IPS-20b (cell line): ENCODE data around the gene SNN.

Experiments used
- H3K27ac ChIP-seq: one replicate; pipeline ENCODE4 v1.5.1; 2013; ENCODE audit warnings: low read length
- H3K27me3 ChIP-seq: 2 replicates; pipeline ENCODE4 v1.6.1; 2013; ENCODE audit warnings: mild to moderate bottlenecking, low read length, inconsistent platforms; ENCODE audit not compliant: insufficient read depth
- H3K36me3 ChIP-seq: 2 replicates; pipeline ENCODE4 v1.6.1; 2013; ENCODE audit warnings: low read depth, mild to moderate bottlenecking, inconsistent platforms, low read length, moderate library complexity; ENCODE audit not compliant: insufficient read depth
- H3K4me1 ChIP-seq: 2 replicates; pipeline ENCODE4 v1.6.1; 2013; ENCODE audit warnings: mild to moderate bottlenecking, control low read depth, inconsistent platforms, low read length, moderate library complexity; ENCODE audit not compliant: insufficient read depth
- H3K4me3 ChIP-seq: 2 replicates; pipeline ENCODE4 v1.5.1; 2013; ENCODE audit warnings: mild to moderate bottlenecking, low read length, inconsistent platforms
- H3K9ac ChIP-seq: 2 replicates; pipeline ENCODE4 v1.6.1; 2013; ENCODE audit warnings: low read depth, mild to moderate bottlenecking, inconsistent platforms, low read length, moderate library complexity
- H3K9me3 ChIP-seq: 2 replicates; pipeline ENCODE4 v1.6.1; 2013; ENCODE audit warnings: mild to moderate bottlenecking, low read depth, low read length, inconsistent platforms; ENCODE audit not compliant: insufficient read depth

Gene SNN

GRCh38 chr16:11627822-11628457 is 40.3 kb upstream of the SNN start:
- Histone ChIP-seq H3K27me3 (no peaks in the 10 kb centered on the region), H3K9me3 (no peaks in the 10 kb centered on the region), H3K36me3 (no peaks in the 10 kb centered on the region), H3K4me1 (no peaks in the 10 kb centered on the region), H3K9ac (no peak overlapping the region), H3K4me3 (no peak overlapping the region), H3K27ac (no peak overlapping the region)

- Histone ChIP-seq H3K36me3 (no peaks in the 10 kb centered on the region), H3K9ac (no peak overlapping the region), H3K27ac (no peak overlapping the region)
Measured at GRCh38 chr16:11629071-11630030, 38.9 kb upstream of the SNN start.

GRCh38 chr16:11630046-11630767 is 38.0 kb upstream of the SNN start:
- Histone ChIP-seq H3K4me1 (peaks cover under 1% of the 10 kb centered on the region; the same call in 1 of the 2 replicates), H3K9ac (no peak overlapping the region), H3K27ac (no peak overlapping the region), H3K4me3 (no peak overlapping the region), H3K36me3 (no peaks in the 10 kb centered on the region), H3K27me3 (no peaks in the 10 kb centered on the region), H3K9me3 (no peaks in the 10 kb centered on the region)

More at GRCh38 chr16:11629071-11630030, 38.9 kb upstream of the SNN start:
- Histone ChIP-seq H3K27me3 (no peaks in the 10 kb centered on the region), H3K9me3 (no peaks in the 10 kb centered on the region), H3K4me1 (no peaks in the 10 kb centered on the region), H3K4me3 (no peak overlapping the region)

DNA sequence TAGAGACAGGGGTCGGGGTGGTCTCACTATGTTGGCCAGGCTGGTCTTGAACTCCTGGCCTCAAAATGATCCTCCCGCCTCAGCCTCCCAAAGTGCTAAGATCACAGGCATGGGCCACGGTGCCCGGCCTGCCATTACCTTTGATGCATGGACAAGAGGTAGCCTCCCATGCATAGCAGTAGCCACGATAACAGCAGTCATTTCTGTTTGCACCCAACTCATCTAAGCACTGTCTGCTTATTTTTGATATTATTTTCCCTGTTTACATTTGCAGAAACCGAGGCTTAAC is 37.5 kb upstream of the SNN start:
- Histone ChIP-seq H3K9me3 (no peaks in the 10 kb centered on the region), H3K27me3 (no peaks in the 10 kb centered on the region), H3K36me3 (no peaks in the 10 kb centered on the region), H3K4me1 (peaks cover 5% of the 10 kb centered on the region; the same call in 1 of the 2 replicates), H3K9ac (no peak overlapping the region), H3K27ac (no peak overlapping the region), H3K4me3 (no peak overlapping the region)

DNA sequence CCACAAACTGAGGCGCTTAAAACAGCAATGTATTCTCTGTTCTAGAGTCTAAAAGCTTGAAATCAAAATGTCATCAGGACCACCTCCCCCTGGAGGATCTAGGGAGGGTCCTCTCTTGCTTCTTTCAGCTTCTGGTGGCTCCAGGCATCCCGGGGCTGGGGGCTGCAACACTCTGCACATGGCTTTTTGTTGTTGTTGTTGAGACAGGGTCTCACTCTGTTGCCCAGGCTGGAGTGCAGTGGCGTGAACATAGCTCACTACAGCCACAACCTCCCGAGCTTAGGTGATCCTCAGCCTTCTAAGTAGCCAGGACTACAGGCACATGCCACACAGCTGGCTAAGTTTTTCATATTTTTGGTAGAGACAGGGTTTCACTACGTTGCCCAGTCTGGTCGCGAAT is 37.0 kb upstream of the SNN start:
- H3K4me1 ChIP-seq, result peaks cover 9% of the 10 kb centered on the region; the same call in 1 of the 2 replicates
- H3K9me3 ChIP-seq, result no peaks in the 10 kb centered on the region
- H3K36me3 ChIP-seq, result no peaks in the 10 kb centered on the region
- H3K27ac ChIP-seq, result no peak overlapping the region
- H3K9ac ChIP-seq, result no peak overlapping the region
- no peak overlapping the region for H3K4me3 ChIP-seq
- H3K27me3 ChIP-seq, result no peaks in the 10 kb centered on the region

DNA sequence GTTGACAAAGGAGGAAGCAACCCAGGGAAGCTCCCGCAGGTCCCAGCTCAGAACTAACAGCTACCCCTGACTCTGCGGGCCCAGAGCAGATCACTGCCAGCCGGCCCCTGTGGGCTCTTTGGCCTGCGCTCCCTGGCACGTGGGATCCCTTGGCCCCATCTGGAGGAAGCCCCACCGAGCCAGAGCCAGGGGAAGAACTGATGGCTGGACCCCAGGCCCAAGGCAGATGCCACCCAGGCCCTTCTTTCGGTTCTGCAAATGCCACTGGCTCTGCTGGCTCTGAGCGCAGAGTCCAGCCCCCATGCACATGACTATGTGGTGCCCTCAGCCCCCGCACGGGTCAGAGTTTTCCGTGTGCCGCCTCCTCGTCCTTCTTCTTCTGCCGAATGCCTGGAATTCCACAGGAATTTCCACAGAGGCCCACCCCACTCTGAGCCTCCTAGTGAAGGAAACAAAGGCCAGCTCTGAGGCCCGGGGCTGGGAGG is 35.8 kb upstream of the SNN start:
- no peaks in the 10 kb centered on the region for H3K27me3 ChIP-seq
- H3K9me3 ChIP-seq, result no peaks in the 10 kb centered on the region
- peaks cover 9% of the 10 kb centered on the region; the same call in 1 of the 2 replicates for H3K4me1 ChIP-seq
- no peak overlapping the region for H3K27ac ChIP-seq
- no peak overlapping the region for H3K4me3 ChIP-seq
- H3K9ac ChIP-seq, result peak overlapping the region; percentile 44; the same call in 1 of the 2 replicates
- H3K36me3 ChIP-seq, result no peaks in the 10 kb centered on the region

DNA sequence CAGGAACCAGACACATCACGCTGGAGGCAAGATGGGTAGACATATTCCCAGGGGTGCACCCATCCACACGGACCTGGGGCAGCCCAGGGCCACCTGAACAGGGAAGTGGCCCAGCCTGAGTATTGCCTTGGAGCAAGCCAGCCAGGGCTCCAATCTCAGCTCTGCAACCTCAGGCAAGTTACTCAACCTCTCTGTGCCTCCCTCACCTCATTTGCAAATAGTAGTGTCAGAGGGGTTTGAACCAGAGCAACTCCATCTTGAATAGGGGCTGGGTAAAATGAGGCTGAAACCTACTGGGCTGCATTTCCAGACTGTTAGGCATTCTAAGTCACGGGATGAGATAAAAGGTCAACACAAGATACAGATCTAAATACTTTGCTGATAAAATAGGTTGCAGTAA is 35.1 kb upstream of the SNN start:
- Histone ChIP-seq H3K36me3 (no peaks in the 10 kb centered on the region), H3K27me3 (no peaks in the 10 kb centered on the region), H3K9ac (no peak overlapping the region), H3K4me3 (no peak overlapping the region), H3K27ac (no peak overlapping the region), H3K9me3 (no peaks in the 10 kb centered on the region), H3K4me1 (peaks cover 9% of the 10 kb centered on the region; the same call in 1 of the 2 replicates)

GRCh38 chr16:11634312-11634711 is 33.9 kb upstream of the SNN start:
- H3K9me3 ChIP-seq, result no peaks in the 10 kb centered on the region
- no peak overlapping the region for H3K9ac ChIP-seq
- no peaks in the 10 kb centered on the region for H3K27me3 ChIP-seq
- no peak overlapping the region for H3K4me3 ChIP-seq
- H3K4me1 ChIP-seq, result peaks cover 9% of the 10 kb centered on the region; the same call in 1 of the 2 replicates
- no peaks in the 10 kb centered on the region for H3K36me3 ChIP-seq
- no peak overlapping the region for H3K27ac ChIP-seq

DNA sequence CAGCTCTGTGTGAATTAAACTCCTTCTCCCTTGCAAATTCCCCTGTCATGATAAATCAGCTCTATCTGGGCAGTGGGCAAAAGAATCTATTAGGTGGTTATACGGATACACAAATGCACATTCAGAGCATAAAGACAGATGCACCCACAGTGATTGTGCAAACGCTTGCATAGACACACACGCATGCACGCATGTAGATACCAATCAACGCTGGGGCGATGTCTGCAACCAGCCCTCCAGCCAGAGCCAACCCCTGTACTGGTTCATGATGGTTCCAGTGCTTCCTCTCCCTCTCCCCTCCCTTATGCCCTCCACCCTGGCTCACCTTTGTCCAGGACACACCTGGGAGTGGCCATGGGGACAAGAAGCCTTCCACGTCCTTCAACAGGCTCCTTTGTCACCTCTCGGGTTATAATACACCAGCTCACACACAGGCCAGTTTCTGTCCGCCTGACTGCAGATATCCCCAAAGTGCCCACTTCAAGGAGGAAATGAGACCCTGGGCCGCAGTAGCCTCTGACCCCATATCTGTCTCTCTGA is 33.1 kb upstream of the SNN start:
- peaks cover 9% of the 10 kb centered on the region; the same call in 1 of the 2 replicates for H3K4me1 ChIP-seq
- H3K36me3 ChIP-seq, result no peaks in the 10 kb centered on the region
- peak overlapping the region; percentile 73; the same call in 1 of the 2 replicates for H3K9ac ChIP-seq
- no peaks in the 10 kb centered on the region for H3K27me3 ChIP-seq
- H3K27ac ChIP-seq, result peak overlapping the region; percentile 66
- no peak overlapping the region for H3K4me3 ChIP-seq
- H3K9me3 ChIP-seq, result no peaks in the 10 kb centered on the region

GRCh38 chr16:11635679-11636171 is 32.5 kb upstream of the SNN start:
- Histone ChIP-seq H3K9me3 (no peaks in the 10 kb centered on the region), H3K36me3 (no peaks in the 10 kb centered on the region), H3K9ac (peak overlapping the region; percentile 73), H3K27me3 (no peaks in the 10 kb centered on the region), H3K27ac (peak overlapping the region; percentile 66), H3K4me1 (peaks cover 9% of the 10 kb centered on the region; the same call in 1 of the 2 replicates), H3K4me3 (peak overlapping the region; percentile 61; the same call in 1 of the 2 replicates)

DNA sequence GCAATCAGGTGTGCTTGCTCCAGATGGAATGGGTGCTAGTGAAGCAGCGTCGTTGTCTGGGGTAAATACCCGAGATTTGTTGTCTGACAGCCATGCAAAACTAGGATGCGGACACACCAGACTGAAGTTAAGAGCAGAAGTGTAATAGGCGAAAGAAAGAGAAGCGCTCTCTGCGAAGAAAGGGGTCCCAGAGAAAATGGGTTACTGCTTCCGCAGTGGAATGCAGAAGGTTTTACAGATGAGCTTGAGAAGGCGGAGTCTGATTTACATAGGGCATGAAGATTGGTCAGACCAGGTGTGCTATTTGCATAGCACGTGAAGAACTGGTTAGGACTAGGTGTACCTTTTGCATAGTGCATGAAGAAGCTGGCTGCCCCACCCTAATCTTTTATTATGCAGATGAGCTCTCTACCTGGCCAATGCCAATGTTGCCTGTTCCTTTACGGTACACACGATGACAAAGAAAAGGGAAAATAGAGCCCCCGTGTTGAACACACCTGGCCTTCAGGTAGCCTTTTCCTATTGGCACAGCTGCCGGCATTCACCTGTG is 32.0 kb upstream of the SNN start:
- Histone ChIP-seq H3K27ac (peak overlapping the region; percentile 66), H3K9ac (peak overlapping the region; percentile 73), H3K4me1 (peaks cover 9% of the 10 kb centered on the region; the same call in 1 of the 2 replicates)

More for the DNA sequence above, 32.0 kb upstream of the SNN start:
- peak overlapping the region; percentile 61; the same call in 1 of the 2 replicates for H3K4me3 ChIP-seq
- no peaks in the 10 kb centered on the region for H3K27me3 ChIP-seq
- no peaks in the 10 kb centered on the region for H3K36me3 ChIP-seq
- no peaks in the 10 kb centered on the region for H3K9me3 ChIP-seq
